NCI-H1092 (cell line): ENCODE data around the gene IAH1.

Source experiments
- DNase-seq: peaks from one replicate; lab custom pipeline; 2025; lab: John Stamatoyannopoulos, UW

Gene IAH1

GRCh38 chr2:9527995-9528787 is 53.8 kb downstream of the IAH1 start:
- DNase-seq = no peak

- no peak for DNase-seq
These were observed 58.1 kb downstream of the IAH1 start for GRCh38 chr2:9532421-9532820.

GRCh38 chr2:9533663-9534062 is 59.3 kb downstream of the IAH1 start:
- DNase-seq = no peak

GRCh38 chr2:9535177-9535576 is 60.8 kb downstream of the IAH1 start:
- DNase-seq = no peak

GRCh38 chr2:9536504-9536903 is 62.2 kb downstream of the IAH1 start:
- no peak for DNase-seq

GRCh38 chr2:9538000-9538507 is 63.7 kb downstream of the IAH1 start:
- no peak for DNase-seq
